ENCODE measurements around the gene MIGA2.
"Not testable (repeated sequence)": the region's sequence is repeated elsewhere in the genome, so short reads cannot be mapped to it uniquely, and the experiment has no call there.

The MIGA2 gene

DNA sequence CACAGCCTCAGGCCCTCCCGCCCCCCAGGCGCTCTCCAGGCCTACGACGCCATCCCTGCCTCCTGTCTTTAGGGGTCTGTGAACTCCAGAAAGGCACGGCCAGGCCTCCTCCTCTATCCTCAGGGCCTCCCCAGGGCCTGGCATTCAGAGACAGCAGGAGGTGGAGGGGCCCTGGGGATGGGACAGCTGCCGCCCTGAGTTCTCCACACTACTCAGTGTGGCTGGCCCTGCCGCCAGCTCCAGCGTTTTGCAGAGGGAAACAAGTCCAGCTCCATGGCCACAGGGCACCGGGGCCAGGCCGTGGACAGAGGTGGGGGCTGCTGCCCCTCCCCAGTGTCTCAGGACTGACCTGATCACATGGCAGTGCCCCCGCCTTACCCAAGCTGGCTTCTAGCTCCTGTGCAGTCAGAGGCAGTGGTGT is 24.7 kb upstream of the MIGA2 start:
- DNase-seq (ENCODE audit: low read depth): no peak

DNA sequence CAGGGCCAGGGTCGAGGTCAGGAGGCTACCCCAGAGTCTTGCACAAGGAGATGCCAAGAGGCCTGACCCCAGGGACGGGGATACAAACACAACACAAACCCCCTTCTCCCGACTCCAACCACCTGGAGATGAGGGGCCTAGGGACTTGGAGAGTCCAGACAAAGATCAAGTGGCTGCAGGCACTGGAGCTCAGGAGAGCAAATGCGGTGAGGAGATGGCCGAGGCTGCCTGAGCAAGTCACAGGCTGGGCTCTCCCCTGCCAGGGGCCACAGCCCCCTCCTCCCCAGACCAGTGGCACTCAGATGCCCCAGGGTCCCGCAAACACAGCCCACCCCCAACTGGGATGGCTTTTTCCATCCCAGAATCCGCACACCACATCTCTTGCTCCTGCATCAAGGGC is 24.1 kb upstream of the MIGA2 start:
- no peak for DNase-seq (ENCODE audit: low read depth)

DNA sequence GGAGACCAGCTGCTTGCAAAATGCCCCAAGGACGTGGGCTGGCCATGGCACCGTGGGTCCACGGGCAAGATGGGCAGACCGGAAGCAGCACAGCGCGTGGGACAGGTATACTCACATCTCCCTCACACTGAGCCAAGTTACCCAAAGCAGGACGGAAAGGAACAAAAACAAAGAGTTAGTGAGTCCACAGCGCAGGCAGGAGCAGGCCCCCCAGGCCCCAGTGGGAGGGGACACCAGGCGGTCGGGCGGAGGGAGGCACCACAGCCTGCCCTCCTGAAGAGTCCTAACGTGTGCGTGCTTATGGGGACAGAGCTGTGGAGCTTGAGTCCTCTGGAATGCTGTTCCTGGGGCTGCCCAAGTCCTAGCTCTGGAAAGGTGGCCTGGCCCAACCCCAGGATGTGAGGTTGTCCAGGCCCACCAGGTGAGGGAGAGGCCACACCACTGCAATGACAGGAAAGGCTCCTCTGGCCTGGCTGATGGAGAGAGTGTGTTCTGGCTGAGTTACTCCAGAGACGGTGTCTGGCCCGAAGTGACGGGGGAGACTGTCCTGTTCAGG is 23.5 kb upstream of the MIGA2 start:
- no peak for DNase-seq (ENCODE audit: low read depth)

DNA sequence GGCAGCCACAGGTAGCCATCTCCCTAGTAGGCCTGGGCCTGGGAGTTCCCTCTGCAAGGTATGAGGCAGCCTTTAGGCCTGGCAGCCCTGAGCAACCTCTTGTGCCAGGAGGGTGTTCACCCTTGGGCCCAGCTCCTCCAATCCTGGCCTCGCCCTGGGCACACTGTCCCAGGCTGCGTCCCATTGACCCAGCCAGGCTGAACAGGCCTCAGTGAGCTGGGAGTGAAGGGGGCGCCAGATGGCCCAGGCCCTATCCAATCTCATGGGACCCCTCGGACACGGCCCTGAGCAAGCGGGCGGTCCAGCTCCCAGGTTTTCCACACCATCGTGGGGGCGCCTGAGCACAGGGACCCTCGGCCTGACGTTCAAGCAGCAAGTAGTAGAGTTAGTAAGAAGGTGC is 22.8 kb upstream of the MIGA2 start:
- no peak for DNase-seq (ENCODE audit: low read depth)

DNA sequence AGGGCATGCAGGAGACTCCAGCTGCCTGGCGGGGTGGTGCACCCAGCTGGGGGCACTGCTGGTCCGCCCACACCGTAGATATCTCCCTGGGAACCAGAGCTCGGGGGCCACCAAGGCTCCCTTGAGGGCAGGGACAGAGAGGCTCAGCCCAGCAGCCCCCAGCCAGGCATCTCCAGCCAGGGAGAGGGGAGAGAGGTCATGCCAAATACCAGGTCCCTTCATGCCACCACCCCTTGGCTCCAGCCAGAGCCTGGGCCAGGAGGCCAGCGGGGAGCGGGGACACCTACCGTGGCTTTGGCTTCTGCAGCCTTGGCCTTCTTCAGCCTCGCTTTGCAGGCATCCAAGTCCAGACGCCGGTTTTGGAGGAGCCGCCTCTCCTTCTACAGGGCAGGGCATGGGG is 22.3 kb upstream of the MIGA2 start:
- no peak for DNase-seq (ENCODE audit: low read depth)

DNA sequence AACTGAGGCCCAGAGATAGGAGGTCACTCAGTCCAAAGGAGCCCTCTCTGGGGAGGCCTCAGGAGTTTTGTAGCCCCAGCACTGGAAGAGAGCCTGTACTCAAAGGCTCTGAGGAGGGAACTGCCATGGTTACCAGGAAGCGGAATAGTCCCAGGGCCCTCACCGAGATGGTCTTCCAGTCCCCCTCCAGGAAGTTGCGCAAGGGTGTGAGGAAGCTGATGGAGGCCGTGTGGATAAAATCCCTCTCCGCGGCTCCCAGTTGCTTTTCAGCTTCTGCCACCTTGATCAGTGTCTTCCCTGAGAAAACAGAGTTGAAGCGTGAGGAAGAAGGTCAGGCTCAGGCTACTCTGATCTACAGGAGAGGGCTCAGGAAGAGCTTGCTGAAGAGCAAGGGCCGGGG is 21.8 kb upstream of the MIGA2 start:
- no peak for DNase-seq (ENCODE audit: low read depth)

DNA sequence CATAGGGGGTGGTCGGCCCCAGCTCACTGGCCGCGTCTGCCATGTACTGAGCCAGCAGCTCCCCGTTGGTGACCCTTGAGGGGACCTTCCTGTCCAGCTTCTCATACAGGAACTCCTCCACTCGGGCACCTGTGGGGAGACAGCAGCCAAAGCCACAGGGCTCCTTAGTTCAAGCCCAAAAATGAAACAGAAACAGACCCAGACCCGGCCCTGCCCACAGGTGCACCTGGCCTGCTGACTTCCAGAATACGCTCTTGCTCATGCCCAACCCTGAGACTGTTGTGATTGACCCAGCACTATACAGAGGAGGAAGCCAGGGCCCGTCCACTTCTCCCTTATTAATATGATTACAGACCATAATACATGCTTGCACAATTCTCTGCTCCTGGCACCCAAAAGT is 15.3 kb upstream of the MIGA2 start:
- DNase-seq (ENCODE audit: low read depth): no peak

DNA sequence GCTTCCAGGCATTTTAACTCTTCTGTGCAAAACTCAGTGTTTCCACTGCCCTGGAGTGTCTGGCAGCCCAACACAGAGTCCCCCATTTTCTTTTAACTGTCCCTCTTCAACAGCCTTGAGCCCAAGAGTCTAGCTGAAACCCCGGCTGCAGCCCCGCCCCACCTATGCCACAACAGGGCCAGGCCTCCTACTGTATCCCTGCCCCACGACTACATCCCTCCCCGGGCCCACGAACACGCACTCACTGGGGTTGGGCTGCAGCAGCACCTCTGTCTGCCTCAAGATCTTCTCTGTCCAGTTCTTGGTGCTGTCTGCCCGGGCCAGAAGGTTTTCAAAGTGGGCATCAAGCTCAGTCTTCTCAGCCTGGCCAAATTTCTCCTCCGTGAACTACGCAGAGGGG is 14.4 kb upstream of the MIGA2 start:
- DNase-seq (ENCODE audit: low read depth): no peak

DNA sequence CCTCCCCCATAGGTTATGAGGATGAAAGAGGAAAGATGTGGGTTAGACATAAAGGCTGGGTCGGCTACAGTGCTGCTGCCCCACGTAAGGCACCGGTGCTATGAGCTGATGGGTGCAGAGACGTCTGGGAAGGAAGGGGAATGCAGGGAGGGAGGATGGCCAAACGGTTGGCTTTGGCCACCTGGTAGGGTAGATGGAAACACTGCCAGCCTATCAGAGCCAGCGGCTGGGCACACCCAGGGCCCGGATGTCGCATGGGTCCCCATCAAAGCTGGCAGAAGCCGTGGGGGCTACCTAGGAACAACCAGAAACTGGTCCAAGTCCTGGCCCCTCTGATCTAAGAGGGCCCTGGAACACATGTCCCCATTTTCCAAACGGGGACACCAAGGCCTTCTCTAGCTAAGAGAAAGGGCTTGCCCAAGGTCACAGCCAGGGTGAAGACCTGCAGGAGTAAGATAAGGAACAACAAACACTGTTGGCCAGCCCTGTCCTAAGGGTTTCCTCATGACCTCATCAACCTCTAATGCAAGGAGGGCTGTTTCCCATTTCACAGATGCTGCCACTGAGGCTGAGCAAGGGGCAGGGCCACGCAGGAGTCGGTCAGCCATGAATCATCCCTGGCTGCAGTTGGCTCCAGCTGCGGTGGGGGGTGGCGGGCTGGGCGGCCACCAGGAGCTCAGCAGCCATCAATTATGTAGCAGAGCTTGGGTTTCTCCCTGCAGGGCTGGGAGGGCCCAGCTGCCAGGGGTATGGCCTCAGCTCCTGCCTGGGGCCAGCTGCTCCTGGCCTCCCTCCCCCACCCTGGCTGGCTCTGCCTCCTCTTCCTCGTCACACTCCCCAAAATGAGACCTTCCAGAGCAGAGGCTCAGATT is 13.2 kb upstream of the MIGA2 start:
- no peak for DNase-seq (ENCODE audit: low read depth)

DNA sequence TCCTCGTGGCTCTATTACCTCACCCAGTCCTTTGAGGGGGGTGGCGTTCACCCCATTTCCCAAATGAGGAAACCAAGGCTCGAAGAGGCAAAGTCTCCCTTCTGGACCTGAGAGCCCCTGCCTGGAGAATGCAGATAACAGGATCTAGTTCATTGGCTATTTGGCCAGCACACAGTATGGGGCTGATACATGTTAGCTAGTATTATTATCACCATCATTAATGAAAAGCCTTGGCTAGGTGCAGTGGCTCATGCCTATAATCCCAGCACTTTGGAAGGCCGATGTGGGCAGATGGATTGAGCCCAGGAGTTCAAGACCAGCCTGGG is 12.6 kb upstream of the MIGA2 start:
- no peak for DNase-seq (ENCODE audit: low read depth)

DNA sequence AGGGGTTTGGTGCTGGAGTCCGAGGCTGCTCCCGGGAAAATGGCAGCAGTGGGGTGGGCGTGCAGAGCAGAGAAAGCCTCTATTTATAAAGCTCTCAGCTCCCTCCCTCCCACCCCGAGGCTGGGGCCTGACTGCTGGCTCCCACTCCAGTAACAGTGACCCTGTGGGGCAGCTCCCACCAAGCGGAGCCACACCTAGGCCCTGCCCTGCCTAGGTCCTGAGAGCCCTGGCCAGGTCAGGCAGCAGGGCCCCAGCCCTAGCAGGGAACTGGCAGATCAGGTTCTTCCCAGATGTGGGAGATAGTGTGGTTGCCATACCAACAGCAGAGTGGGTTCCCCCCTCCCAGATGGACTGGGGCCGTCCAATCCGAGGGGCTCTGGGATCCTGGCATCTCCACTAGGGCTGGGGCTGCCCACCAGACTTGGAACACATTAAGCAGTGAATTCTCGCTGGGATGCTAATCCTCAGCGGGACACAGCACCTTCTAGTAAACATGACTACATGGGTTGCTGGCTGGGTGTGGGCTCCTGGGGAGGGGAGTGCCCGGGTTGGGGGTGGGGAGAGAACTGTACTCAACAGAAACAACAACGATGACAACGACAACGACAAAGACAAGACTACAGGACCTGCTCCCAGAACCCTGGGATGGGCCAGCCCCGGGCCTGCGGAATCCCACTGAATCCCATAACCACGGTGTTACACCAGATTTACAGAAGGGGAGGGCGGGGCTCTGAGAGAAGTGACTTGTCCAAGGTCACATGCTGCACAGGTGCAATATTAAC is 9.8 kb upstream of the MIGA2 start:
- DNase-seq (ENCODE audit: low read depth): no peak

DNA sequence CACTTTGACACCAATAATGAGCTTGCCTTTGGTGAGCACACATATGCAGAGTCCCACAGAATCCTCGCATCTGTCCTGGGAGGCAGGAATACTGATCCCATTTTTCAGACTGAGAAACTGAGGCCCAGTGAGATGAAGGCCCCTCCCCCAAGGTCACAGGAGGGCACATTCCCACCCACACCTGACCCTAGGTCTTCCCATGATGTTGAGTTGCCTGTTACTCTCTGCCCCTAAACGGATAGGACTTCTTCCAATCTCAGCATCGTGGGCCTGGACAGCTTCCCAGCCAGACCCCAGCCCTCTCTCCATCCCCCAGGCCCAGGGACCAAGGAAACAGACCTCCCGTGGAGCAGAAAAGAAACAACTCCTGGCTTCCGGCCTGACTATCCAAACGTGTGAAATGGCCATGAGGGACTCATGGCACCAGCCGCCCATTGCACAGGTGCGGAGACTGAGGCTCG is 9.2 kb upstream of the MIGA2 start:
- no peak for DNase-seq (ENCODE audit: low read depth)

DNA sequence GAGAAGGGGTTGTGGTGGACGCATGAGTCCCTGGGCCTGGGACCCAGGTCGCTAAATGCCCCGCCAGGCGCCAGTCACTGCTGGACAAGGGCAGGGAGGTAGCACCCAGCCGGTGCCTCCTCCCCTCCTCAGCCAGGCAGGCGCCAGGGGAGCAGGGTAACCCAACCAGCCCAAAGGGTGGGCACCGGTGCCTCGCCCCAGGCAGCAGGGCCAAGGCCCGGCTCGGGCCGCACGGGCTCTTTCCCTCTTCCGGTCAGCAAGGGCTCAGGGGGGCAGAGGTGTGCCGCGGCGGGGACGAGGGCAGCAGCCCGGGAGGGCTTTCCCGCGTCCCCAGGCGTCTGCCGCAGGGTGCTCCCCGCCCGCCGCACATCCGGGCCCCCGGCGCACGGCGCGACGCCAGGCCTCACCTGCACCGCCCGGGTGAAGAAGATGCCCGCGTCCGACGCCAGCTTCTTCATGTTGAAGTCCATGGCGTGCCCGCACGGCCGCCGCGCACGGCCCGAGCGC is 8.7 kb upstream of the MIGA2 start:
- no peak for DNase-seq (ENCODE audit: low read depth)

DNA sequence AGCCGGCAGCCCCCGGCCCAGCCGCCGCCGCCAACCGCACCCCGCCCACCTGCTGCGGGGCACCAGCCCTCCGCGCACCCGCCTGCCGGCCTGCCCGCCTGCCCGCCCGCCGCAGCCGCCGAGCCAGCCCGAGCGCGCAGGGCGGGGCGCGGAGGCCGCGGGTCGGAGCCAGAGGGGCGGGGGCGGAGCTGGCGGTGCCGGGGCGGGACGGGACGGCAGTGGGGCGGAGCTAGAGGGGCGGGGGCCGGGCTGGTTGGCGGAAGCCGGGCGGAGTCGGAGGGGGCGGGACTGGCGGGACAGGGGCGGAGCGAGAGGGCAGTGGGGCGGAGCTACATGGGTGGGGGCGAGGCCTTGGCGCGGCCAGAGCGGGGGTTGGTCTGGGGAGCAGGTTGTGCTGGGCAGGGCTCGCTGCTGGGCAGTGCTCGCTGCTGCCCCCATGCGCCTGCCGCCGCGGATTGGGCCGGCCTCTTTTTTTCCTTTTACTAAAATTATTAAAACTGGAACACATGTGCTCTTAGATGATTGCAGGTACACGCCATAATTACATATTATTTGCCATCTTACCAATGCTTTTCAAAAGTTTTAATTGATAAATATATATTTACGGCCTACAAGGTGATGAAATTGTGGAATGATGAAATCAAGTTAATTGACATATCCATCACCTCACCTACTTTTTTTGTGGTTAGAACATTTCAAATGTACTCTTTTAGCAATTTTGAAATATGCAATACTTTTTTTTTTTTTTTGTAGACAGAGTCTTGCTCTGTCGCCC is 8.0 kb upstream of the MIGA2 start, which contains the start of gene SH3GLB2:
TSS of gene SH3GLB2 (minus strand) at position 140 of the 775 bp plus-strand sequence. CDS start 177 bp downstream, outside the sequence.
- peak; percentile 94 for DNase-seq (ENCODE audit: low read depth)

DNA sequence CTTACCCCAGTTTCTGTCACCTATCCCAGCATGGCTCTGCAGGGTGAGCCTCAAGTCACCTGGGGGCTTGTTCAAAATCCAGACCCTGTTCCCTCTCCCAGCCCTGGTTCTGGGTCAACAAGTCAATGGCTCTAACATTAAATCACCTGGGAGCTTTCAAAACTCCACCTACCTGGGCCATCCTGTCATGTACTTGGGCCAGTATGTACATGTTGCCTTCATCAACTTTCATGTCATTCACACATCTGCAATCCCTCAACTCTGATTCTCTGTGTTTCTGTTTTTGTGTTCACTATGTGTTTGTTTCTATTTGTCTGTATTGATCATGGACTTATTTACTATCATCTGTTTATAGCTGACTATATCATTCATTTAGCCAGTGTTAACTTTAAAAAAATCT is 6.2 kb upstream of the MIGA2 start:
- no peak for DNase-seq (ENCODE audit: low read depth)

DNA sequence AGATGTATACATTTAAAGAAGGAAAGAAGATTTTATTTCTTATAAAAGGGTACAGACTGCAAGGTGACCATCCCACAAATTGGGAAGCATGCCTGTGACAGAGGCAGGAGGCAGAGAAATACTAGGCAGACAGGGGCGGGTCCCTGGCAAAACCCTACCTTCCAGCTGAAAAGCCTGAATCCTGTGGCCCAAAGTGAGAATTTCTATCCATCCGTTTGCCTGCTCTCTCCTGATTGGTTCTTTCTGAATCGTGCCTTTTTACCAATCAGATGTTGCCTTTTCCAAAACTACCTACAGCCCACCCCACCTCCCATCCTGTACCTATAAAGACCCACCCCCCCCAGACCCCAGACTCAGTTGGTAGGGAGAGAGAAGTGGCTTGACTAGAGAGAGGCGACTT is 4.9 kb upstream of the MIGA2 start:
- DNase-seq (ENCODE audit: low read depth): no peak

DNA sequence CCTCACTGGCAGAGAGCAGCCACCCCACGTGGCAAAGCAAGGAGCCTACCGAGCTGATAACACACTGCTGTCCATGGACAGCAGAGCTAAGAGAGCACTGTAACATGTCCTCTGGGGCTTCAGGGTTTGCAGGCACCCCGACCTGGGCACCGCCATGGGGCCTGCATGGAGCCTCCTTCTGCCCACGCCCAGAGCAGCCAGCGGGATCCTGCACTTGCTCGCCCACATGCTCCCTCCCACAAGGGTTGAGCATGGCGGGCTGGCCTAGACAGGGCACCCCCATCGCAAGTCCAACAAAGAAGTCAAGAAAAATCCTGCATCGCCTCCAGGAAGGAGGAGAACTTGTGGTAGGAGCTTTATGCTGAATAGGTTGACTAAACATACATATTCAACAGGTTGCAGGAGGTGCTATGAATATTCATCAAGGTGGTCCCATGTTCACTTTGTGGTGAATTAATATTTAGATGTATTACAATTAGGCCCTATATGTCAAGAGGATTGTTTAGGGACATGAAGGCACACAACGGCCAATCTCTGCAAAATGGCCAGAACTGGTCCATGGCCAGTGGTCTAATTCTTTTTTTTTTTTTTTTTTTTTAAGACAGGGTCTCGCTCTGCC is 3.8 kb upstream of the MIGA2 start:
- DNase-seq (ENCODE audit: low read depth): no peak

DNA sequence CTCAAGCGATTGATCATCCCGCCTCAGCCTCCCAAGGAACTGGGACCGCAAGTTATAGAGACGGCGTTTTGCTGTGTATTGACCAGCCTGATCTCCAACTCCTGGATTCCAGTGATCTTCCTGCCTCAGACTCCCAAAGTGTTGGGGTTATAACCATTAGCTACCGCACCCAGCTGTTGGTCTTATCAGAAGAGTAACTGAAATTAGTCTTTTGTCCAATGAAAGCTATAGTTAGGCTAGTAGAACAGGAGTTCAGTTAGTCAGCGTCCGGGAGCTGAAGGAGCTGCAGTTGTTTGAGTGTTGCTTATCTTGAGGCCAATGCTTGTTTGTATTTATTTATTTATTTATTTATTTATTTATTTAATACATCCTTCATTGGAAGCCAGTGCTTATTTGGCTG is 3.2 kb upstream of the MIGA2 start:
- DNase-seq (ENCODE audit: low read depth): no peak

DNA sequence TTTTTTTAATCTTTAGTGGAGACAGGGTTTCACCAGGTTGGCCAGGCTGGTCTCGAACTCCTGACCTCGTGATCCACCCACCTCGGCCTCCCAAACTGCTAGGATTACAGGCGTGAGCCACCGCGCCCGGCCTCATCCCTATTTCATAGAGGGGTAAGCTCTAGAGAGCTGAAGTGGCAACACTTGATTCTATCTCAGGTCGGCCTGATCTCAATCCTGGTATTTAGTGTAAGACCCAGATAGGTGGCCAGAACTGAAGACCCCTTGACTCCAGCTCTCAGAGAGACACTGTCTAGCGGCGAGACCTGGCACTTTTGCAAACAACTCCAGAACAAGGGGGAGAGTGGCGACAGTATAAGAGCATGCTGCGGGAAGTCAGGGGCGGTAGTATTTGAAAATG is 588 bp upstream of the MIGA2 start:
- not testable (repeated sequence) for DNase-seq (ENCODE audit: low read depth)

DNA sequence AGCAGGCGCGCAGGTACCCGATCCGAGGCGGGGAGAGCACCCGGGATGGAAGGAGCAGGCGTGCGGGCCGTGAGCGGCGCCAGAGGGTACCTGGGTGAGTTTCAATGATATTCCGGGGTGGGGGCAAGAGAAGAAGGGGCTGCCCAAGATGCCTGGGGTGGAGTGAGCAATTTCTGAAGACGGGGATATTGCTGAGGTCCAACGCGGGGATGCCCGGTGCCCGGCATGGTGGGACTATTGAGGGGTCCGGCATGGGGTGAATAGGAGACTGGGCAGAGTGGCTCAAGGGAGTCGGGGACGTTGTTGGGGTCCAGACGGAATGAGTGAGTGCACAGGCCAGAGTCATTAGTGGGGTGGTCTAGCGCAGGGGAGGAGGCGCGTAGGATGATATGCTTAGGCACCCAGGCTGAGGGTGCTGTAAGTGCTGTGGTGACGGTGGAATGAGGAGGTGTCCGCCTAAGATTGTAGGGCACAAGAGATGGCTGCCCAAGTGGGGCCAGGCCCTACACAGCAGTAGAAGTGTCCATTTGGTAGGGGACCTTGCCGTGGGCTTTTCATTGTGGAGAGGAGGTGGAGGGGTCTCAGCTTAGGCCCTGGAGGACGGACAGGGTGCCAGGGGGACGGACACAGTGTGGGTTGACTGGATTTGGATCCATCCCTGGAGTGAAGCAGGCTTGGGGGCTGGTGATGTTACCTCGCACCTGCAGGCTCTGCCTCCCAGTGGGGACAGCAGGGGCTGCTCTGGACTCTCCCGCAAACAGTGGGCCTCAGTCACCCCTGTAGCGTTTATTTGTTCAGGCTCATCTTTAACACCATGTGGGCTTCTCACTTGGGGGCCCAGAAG is 719 bp downstream of the MIGA2 start:
- no peak for DNase-seq (ENCODE audit: low read depth)

DNA sequence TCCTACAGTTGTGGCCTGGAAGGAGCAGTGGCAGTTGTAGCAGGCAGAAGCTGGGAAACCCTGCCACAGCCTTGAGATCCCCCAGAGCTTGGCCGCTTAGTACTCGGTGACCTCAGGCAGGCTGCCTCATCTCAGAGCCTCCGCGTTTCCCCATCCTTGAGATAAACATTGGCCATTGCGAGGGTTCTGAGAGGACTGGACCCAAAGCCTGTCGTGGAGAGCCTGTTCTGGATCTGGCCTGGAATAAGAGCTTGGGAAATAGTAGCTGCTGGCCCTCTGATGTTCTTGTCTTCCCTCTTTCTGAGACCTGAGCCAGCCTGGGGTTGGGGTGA is 1.3 kb downstream of the MIGA2 start:
- no peak for DNase-seq (ENCODE audit: low read depth)
